Activated CD4-positive, alpha-beta T cell treated with anti-CD3 and anti-CD28 coated beads for 36 hours (primary cell): ENCODE measurements around the gene ITGB2. TPM values are rescaled to one million over a fixed set of nuclear protein-coding genes. Genes with fewer than 3 reads are reported as not detected.

Experiments used
- ATAC-seq: fragments of 200-7000 bp; cut with Tn5 transposase; one replicate; pipeline ENCODE4 v1.10.0; 2021; ENCODE audit warnings: mild to moderate bottlenecking, moderate library complexity
- CTCF ChIA-PET: fragments of 350-600 bp; sonication (Branson Sonifier 250); formaldehyde crosslinking; loops from one replicate; lab custom pipeline; 2021; ENCODE audit warnings: antibody characterized with exemption; lab: Charles Lee
- POLR2A ChIA-PET: fragments of 350-600 bp; sonication (Branson Sonifier 250); formaldehyde crosslinking; loops from one replicate; lab custom pipeline; 2021; ENCODE audit warnings: antibody characterized with exemption, inconsistent platforms; lab: Charles Lee
- DNase-seq: peaks from one replicate; pipeline ENCODE4 v3.0.0-alpha.2; 2020
- H3K27ac Mint-ChIP-seq: one replicate; pipeline ENCODE4 v1.8.0; 2021; ENCODE audit warnings: mixed read lengths
- H3K27me3 Mint-ChIP-seq: one replicate; pipeline ENCODE4 v1.8.0; 2021; ENCODE audit warnings: mixed read lengths
- H3K36me3 Mint-ChIP-seq: one replicate; pipeline ENCODE4 v1.8.0; 2021; ENCODE audit warnings: low read depth, mixed read lengths
- H3K4me1 Mint-ChIP-seq: one replicate; pipeline ENCODE4 v1.8.0; 2021; ENCODE audit warnings: mixed read lengths
- H3K4me3 Mint-ChIP-seq: one replicate; pipeline ENCODE4 v1.8.0; 2021; ENCODE audit warnings: mild to moderate bottlenecking, moderate library complexity, mixed read lengths
- H3K9me3 Mint-ChIP-seq: one replicate; pipeline ENCODE4 v1.8.0; 2021; ENCODE audit warnings: low read depth, mixed read lengths
- intact Hi-C, 2 experiments: fragments of 100-400 bp; cut with DNase I in 1 of 2; cut with micrococcal nuclease in 1 of 2; formaldehyde crosslinking; loops; one replicate each; pipeline versions ENCODE4 v1.14.2 to v1.15.1; 2022 to 2024; cut with DNase I, micrococcal nuclease
- total RNA-seq, 2 experiments: library from RNA; stranded (reverse); gene quantifications; one replicate each; pipeline ENCODE4 v1.2.3, GENCODE V29; 2021

The ITGB2 gene
- total RNA-seq, 2 experiments from 2014 or later = 217 to 250 TPM

DNA sequence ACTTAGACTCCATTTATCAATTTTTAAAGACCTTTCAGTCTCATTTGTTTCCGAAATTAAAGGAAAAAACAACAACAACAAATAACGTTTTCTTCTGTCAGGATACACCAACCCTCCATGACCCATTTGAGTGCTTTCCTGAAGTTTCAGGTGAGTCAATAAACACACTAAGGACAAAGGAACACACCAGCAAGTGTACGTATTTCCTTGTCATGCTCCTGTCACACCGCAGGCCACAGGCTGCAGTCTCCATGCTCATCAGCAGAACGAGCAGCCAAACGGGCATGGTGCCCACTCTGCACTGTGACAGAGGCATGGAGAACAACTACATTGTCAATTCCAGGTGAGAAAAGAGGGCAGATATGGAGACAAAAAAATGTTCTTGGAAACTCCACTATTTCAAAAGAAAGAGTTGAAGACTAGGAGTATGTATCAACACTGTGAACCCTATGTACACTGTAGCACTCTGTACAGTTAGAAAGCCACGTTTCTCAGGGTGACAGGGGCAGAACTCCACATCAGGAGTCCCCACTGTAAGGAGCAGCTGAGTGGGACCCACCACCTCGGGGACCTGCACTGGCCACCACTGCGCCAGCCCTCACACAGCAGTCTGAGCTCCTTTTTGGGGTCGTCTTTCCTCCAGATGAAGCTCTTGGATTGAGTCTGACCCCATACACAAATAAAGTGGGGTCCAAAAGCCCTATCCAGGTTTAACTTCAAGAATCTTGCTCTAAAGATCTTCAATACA lies 49.8 kb downstream of the ITGB2 start:
- Mint-ChIP-seq H3K36me3 (peaks cover 13% of the 10 kb centered on the region), H3K9me3 (no peaks in the 10 kb centered on the region), H3K4me1 (peaks cover 78% of the 10 kb centered on the region), H3K4me3 (peak overlapping the region; percentile 92), H3K27me3 (no peaks in the 10 kb centered on the region), H3K27ac (peak overlapping the region; percentile 44)
- DNase-seq (no peak), ATAC-seq (no peak)
- intact Hi-C loops = loop anchor here (5.0 to 10.0 kb wide), 8 partner anchors 39 to 1899 kb away; partner anchors contain the start of genes AGPAT3 (in 1 of the 2), ITGB2 (in 1 of the 2), PCBP3 (in 1 of the 2) and PKNOX1 (in 1 of the 2)
- ChIA-PET CTCF (interaction anchor here (0.9 kb wide), 1 partner anchor 56 kb away, joined by 3 read pairs; no protein-coding TSS in a partner anchor), POLR2A (no interaction called here)

DNA sequence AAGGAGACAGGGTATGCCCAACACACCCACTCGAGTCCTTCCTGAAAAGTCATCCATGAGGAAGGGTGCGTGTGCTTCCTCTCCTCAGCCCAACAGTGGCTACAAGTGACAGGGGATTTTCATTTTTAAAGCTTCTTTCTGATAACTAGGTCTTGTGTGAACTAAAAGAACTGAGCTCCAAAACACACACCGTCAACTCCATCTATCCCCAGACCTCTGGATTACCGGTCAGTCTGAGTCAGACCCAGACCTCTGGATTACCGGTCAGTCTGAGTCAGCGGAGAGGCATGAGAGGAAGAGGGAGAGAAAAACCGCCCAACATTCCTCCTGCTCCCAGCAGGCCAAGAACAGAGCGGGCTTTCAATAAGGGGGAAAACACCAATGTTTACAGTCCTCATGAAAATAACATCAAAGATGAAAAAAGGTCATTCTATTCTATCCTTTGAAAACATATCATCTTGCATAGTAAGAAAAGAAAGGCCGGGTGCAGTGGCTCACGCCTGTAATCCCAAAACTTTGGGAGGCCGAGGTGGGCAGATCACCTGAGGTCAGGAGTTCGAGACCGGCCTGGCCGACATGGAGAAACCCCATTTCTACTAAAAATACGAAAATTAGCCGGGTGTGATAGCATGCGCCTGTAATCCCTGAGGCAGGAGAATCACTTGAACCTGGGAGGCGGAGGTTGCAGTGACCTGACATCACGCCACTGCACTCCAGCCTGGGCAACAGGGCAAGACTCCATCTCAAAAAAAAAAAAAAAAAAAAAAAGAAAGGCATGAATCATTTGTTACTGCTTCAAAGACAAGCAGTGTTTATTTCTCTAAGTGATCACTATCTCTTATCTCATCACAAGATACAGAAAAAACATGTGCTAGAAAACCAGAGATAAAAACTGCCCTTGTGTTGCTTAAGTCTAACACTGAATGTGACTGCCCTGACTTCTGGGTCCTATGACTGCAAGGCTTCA lies 50.6 kb downstream of the ITGB2 start:
- peak overlapping the region; percentile 7 for H3K4me3 Mint-ChIP-seq
- ChIA-PET POLR2A (no interaction called here), CTCF (no interaction called here)
- H3K4me1 Mint-ChIP-seq = peaks cover 79% of the 10 kb centered on the region
- no peak for ATAC-seq
- no peak for DNase-seq
- no peaks in the 10 kb centered on the region for H3K27me3 Mint-ChIP-seq
- H3K27ac Mint-ChIP-seq = peak overlapping the region; percentile 67
- H3K9me3 Mint-ChIP-seq = no peaks in the 10 kb centered on the region
- peaks cover 16% of the 10 kb centered on the region for H3K36me3 Mint-ChIP-seq
- intact Hi-C loops = loop anchor here (5.0 to 10.0 kb wide), 8 partner anchors 38 to 1898 kb away; partner anchors contain the start of genes AGPAT3 (in 1 of the 2), ITGB2 (in 1 of the 2), PCBP3 (in 1 of the 2) and PKNOX1 (in 1 of the 2)

DNA sequence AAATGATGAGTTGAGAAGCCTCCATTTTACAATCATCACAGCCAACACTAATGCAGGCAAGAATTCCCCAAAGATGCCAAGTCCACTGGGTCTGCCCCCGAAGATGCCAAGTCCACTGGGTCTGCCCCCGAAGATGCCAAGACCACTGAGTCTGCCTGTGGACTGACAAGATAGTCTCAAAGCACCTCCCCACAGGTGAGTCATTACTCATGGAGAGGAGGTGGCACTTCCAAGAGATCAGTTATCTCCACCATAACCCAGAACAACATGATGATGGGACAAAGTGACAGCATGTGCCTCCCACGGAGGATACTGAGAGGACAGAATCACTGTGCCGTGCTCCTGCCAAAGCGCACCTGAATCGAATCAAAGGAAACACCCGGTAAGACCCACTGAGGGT lies 52.0 kb downstream of the ITGB2 start:
- ChIA-PET CTCF (no interaction called here), POLR2A (no interaction called here)
- Mint-ChIP-seq H3K36me3 (peaks cover 21% of the 10 kb centered on the region), H3K9me3 (no peaks in the 10 kb centered on the region), H3K4me3 (peak overlapping the region; percentile 71), H3K27me3 (no peaks in the 10 kb centered on the region), H3K4me1 (peaks cover 81% of the 10 kb centered on the region), H3K27ac (peak overlapping the region; percentile 98)
- ATAC-seq (peak; percentile 34), DNase-seq (peak; percentile 52)
- intact Hi-C loops = no loop called here

DNA sequence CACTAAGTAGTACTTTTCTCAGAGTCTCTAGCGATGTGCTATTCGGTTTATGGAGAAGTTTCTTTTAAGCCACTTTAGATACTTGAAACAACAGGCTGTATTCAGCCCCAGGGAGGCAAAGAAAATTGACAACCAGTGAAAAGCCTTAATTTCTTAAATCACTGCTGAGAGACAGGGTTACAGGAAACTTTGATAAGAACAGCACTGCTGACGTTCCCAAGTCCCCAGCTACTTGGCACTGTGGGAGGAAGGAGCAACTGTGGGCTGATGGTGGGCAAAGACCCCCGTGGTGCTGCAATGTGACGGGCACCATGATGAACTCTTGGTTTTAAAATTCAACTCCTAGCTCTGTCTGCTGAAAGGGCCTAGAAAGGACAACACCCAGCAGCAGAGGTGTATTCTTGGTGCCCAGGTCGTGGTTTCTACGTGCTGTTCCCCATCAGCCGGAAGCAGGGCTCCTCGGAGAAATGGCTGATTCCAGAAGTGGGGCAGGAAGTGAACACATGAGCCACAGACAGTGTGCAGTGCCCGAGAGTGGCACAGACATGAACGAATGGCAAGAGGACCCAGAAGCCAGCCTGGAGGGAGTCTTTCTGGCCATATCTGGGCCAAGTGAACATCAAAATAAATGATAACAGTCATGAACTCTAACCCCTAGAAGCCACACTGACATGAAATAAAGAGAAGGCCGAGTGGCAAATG lies 52.5 kb downstream of the ITGB2 start:
- peak; percentile 76 for ATAC-seq
- intact Hi-C loops = no loop called here

DNA sequence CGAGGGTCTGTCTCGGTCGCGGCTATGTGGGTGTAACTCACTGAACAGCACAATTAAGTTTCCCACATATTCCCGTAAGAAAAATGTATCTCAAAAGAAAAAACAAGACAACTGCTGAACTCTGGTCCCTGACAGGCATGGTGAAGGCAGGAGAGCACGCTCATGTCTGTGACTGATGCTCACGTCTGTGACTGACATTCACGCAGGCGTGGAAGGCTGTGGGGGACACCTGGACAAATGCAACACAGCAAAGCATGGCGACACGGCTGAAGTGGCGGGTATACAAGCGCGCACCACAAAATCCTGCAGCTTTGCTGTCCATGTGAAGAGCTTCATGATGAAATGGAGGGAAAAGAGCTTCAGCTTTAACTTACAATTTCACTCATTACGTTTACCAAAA lies 53.2 kb downstream of the ITGB2 start:
- H3K36me3 Mint-ChIP-seq = peaks cover 23% of the 10 kb centered on the region
- H3K4me1 Mint-ChIP-seq = peaks cover 84% of the 10 kb centered on the region
- ChIA-PET CTCF (no interaction called here), POLR2A (interaction anchor here (0.7 kb wide), 1 partner anchor 15 kb away, joined by 4 read pairs; no protein-coding TSS in a partner anchor)
- peak overlapping the region; percentile 98 for H3K27ac Mint-ChIP-seq
- H3K4me3 Mint-ChIP-seq = no peak overlapping the region
- intact Hi-C loops = no loop called here
- H3K9me3 Mint-ChIP-seq = no peaks in the 10 kb centered on the region
- no peak for DNase-seq
- H3K27me3 Mint-ChIP-seq = no peaks in the 10 kb centered on the region
- no peak for ATAC-seq

More for the DNA sequence above, 52.5 kb downstream of the ITGB2 start:
- H3K36me3 Mint-ChIP-seq = peaks cover 23% of the 10 kb centered on the region
- no peaks in the 10 kb centered on the region for H3K27me3 Mint-ChIP-seq
- H3K9me3 Mint-ChIP-seq = no peaks in the 10 kb centered on the region
- CTCF ChIA-PET = no interaction called here
- H3K4me3 Mint-ChIP-seq = peak overlapping the region; percentile 71
- POLR2A ChIA-PET = interaction anchor here (0.7 kb wide), 1 partner anchor 14 kb away, joined by 4 read pairs; no protein-coding TSS in a partner anchor
- H3K4me1 Mint-ChIP-seq = peaks cover 87% of the 10 kb centered on the region
- DNase-seq = peak; percentile 74
- H3K27ac Mint-ChIP-seq = peak overlapping the region; percentile 98

DNA sequence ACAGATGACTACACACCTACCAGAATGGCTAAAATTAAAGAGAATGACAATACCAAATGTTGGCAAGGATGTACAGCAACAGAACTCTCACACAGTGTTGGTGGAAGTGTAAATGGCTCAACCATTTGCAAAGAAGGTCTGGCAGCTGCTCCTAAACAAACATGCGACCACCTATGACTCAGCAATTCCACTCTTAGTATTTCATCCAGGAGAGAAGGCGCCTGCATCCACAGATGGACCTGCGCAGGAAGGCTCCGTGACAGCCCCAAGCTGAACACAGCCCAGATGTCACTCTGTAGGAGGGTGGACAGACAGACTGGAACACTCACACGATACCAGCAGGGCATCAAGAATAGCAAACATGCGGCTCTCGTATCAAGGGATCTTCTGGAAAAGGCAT lies 53.9 kb downstream of the ITGB2 start:
- Mint-ChIP-seq H3K36me3 (peaks cover 23% of the 10 kb centered on the region), H3K27ac (peak overlapping the region; percentile 83), H3K4me1 (peaks cover 79% of the 10 kb centered on the region), H3K4me3 (peak overlapping the region; percentile 3), H3K9me3 (no peaks in the 10 kb centered on the region), H3K27me3 (no peaks in the 10 kb centered on the region)
- peak; percentile 8 for ATAC-seq
- no peak for DNase-seq
- POLR2A ChIA-PET = no interaction called here
- intact Hi-C loops = no loop called here
- CTCF ChIA-PET = interaction anchor here (0.6 to 0.9 kb wide), 2 partner anchors 67 to 571 kb away, joined by 3 to 4 read pairs; no protein-coding TSS in a partner anchor

DNA sequence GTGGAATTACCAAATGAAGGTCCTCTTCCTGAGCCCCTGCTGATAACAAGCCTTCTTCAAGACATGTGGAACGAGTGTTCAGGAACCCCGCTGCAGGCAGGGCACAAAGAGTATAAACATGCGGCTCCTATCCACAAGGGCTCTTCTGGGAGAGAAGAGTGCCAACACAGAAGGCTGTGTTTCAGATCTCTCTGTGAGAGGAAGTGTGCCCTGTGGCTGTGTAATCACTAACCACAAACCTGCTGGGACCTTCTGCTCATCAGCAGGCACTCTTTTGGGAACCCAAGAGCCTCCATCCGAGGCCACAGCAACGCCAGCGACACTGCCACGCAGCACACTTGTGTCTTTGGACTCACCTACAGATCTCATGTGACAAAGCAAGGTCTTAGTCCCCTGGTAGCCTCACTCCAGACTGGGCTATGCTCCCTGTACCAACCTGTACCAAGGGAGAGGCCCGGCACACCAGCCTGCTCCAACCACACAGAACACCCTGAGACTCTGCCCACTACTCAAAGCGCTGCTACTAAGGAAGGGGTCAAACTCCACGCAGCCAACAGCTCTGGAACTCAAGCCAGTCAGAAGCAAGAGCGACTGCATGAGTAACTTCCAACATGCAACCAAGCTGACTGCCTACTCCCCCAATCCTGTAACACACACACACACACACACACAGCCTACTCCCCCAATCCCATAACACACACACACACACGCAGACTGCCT lies 55.0 kb downstream of the ITGB2 start:
- peak overlapping the region; percentile 58 for H3K4me3 Mint-ChIP-seq
- H3K4me1 Mint-ChIP-seq = peaks cover 79% of the 10 kb centered on the region
- H3K9me3 Mint-ChIP-seq = no peaks in the 10 kb centered on the region
- DNase-seq (peak; percentile 66), ATAC-seq (peak; percentile 55)
- H3K27ac Mint-ChIP-seq = peak overlapping the region; percentile 83
- intact Hi-C loops = no loop called here
- peaks cover 25% of the 10 kb centered on the region for H3K36me3 Mint-ChIP-seq
- ChIA-PET CTCF (interaction anchor here (0.6 kb wide), 1 partner anchor 570 kb away, joined by 3 read pairs; no protein-coding TSS in a partner anchor), POLR2A (no interaction called here)
- no peaks in the 10 kb centered on the region for H3K27me3 Mint-ChIP-seq

DNA sequence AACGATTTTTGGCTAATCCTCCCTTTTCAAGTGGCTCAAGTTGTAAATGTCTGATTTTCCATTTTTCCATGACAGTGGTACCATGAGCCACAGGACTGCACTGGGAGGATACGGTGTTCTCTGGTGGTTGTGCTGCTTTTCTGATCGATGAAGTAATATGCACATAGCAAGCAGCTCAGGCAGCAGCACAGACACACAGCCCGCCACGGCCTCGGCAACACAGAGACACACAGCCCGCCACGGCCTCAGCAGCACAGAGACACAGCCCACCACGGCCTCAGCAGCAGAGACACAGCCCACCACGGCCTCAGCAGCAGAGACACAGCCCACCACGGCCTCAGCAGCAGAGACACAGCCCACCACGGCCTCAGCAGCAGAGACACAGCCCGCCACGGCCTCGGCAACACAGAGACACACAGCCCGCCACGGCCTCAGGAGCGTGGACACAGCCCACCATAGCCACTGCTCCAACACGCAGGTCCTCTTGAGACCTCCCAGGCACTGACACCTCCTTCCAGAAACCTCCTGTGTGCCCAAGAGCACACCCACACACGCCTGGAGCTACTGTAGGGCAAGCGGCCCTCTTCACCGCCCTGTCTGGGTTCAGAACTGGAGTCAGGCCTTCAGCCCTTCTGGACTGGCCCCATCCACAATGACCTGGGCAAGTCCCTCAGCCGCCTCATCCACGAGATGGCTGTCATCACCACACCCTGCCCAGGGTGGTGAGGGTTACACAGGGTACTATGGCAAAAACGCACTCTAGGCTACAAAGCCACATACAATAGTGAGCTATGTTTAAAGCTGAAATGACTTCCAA lies 57.6 kb downstream of the ITGB2 start:
- no peaks in the 10 kb centered on the region for H3K27me3 Mint-ChIP-seq
- ATAC-seq (no peak), DNase-seq (no peak)
- no peaks in the 10 kb centered on the region for H3K9me3 Mint-ChIP-seq
- intact Hi-C loops = no loop called here
- POLR2A ChIA-PET = no interaction called here
- peaks cover 22% of the 10 kb centered on the region for H3K36me3 Mint-ChIP-seq
- peaks cover 58% of the 10 kb centered on the region for H3K4me1 Mint-ChIP-seq
- H3K27ac Mint-ChIP-seq = peak overlapping the region; percentile 29
- H3K4me3 Mint-ChIP-seq = no peak overlapping the region
- CTCF ChIA-PET = no interaction called here

DNA sequence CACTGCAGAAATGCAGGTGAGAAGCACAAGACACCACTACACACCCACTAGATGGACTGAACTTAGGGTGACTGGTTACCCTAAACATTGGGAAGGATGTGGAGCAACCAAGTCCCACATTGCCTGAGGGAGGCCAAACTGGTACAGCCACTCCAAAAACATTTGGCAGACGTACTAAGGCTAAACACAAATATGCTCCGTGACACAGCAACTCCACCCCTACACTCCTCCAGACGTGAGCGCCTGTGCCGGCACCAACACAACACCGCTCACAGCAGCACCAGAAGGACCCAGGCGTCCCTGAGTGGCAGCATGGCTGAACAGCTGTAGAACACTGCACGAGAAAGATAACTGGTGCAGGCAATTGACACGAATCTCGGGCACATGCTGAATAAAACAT lies 61.9 kb downstream of the ITGB2 start:
- H3K36me3 Mint-ChIP-seq = peaks cover 25% of the 10 kb centered on the region
- ChIA-PET CTCF (no interaction called here), POLR2A (no interaction called here)
- H3K4me1 Mint-ChIP-seq = peaks cover 44% of the 10 kb centered on the region
- H3K27me3 Mint-ChIP-seq = no peaks in the 10 kb centered on the region
- DNase-seq (no peak), ATAC-seq (no peak)
- H3K9me3 Mint-ChIP-seq = no peaks in the 10 kb centered on the region
- H3K27ac Mint-ChIP-seq = no peak overlapping the region
- no peak overlapping the region for H3K4me3 Mint-ChIP-seq
- intact Hi-C loops = no loop called here

DNA sequence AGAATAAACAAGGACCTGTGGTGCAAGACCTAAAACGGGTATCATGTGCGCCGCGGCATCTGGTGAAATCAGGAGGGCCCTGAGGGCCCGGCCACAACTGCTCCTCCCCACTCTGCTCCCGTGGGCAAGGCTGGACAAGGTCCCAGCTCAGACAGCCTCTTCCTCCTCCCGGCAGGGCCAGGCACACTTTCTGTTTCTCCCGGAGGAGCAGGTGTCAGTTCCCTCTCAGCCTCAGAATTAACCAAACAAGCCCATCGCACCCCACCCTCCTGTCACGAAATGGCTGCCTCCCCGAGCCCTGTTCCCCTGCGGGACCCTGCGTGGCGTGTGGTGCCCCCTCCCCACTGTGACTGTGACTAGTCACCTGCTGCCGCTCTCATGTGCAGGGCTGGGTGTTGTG lies 62.4 kb downstream of the ITGB2 start:
- CTCF ChIA-PET = interaction anchor here (1.2 kb wide), 1 partner anchor 11 kb away, joined by 8 read pairs; no protein-coding TSS in a partner anchor

More for the DNA sequence above, 62.4 kb downstream of the ITGB2 start:
- Mint-ChIP-seq H3K4me3 (no peak overlapping the region), H3K27me3 (no peaks in the 10 kb centered on the region), H3K9me3 (no peaks in the 10 kb centered on the region), H3K36me3 (peaks cover 26% of the 10 kb centered on the region), H3K4me1 (peaks cover 44% of the 10 kb centered on the region), H3K27ac (no peak overlapping the region)
- POLR2A ChIA-PET = interaction anchor here (0.6 kb wide), 1 partner anchor 799 kb away, joined by 4 read pairs; no protein-coding TSS in a partner anchor
- ATAC-seq (no peak), DNase-seq (no peak)
- intact Hi-C loops = no loop called here
